ENCODE results near the gene RARG. TPM values are rescaled to one million over a fixed set of nuclear protein-coding genes. Genes with fewer than 3 reads are reported as not detected.
"Not testable (repeated sequence)": the region's sequence is repeated elsewhere in the genome, so short reads cannot be mapped to it uniquely, and the experiment has no call there.

The RARG gene
- total RNA-seq, 1 donor from 2014 or later = 21.7 TPM

GRCh38 chr12:53166837-53167236 is 65.2 kb downstream of the RARG start:
- Mint-ChIP-seq H3K36me3 (ENCODE audit: low read depth) (peaks cover 17% of the 10 kb centered on the region), H3K27me3 (ENCODE audit: low read depth) (no peaks in the 10 kb centered on the region), H3K4me3 (ENCODE audit: unreplicated experiment) (no peak overlapping the region), H3K9me3 (ENCODE audit: low read depth) (no peaks in the 10 kb centered on the region), H3K4me1 (ENCODE audit: low read depth) (peaks cover 5% of the 10 kb centered on the region), H3K27ac (ENCODE audit: unreplicated experiment) (no peak overlapping the region)
- DNase-seq (ENCODE audit: low spot score) = no peak
- TF ChIP-seq, protein P1, sequence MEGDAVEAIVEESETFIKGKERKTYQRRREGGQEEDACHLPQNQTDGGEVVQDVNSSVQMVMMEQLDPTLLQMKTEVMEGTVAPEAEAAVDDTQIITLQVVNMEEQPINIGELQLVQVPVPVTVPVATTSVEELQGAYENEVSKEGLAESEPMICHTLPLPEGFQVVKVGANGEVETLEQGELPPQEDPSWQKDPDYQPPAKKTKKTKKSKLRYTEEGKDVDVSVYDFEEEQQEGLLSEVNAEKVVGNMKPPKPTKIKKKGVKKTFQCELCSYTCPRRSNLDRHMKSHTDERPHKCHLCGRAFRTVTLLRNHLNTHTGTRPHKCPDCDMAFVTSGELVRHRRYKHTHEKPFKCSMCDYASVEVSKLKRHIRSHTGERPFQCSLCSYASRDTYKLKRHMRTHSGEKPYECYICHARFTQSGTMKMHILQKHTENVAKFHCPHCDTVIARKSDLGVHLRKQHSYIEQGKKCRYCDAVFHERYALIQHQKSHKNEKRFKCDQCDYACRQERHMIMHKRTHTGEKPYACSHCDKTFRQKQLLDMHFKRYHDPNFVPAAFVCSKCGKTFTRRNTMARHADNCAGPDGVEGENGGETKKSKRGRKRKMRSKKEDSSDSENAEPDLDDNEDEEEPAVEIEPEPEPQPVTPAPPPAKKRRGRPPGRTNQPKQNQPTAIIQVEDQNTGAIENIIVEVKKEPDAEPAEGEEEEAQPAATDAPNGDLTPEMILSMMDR (IDR thresholded peaks at IDR 0.05) = no peak

GRCh38 chr12:53163008-53163407 is 69.0 kb downstream of the RARG start:
- H3K9me3 Mint-ChIP-seq (ENCODE audit: low read depth); H3K4me3 Mint-ChIP-seq (ENCODE audit: unreplicated experiment); H3K27ac Mint-ChIP-seq (ENCODE audit: unreplicated experiment); DNase-seq (ENCODE audit: low spot score); H3K4me1 Mint-ChIP-seq (ENCODE audit: low read depth); H3K27me3 Mint-ChIP-seq (ENCODE audit: low read depth): not testable (repeated sequence)
- H3K36me3 Mint-ChIP-seq (ENCODE audit: low read depth) = peaks cover 10% of the 10 kb centered on the region

GRCh38 chr12:53161119-53161911 is 70.7 kb downstream of the RARG start:
- H3K27ac Mint-ChIP-seq (ENCODE audit: unreplicated experiment) = no peak overlapping the region

DNA sequence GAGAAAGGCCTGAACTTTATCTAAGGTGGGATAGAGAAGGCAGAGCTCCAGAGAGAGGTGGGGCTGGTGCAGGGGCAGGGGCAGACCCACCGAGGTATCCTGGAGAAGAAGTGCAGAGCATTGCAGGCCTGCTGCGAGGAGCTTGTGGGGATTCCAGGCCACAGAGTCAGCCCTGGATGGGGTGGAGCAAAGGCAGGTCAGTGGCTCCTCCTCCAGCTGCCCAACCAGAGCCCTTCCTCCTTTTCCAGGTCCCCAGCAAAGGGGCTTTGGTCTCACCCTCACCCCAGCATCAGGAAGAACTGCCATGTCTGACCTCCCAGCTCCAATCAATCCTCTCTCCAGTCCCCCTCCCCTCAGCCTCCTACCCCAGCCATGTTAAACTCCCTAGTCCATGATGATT is 71.3 kb downstream of the RARG start:
- H3K4me1 Mint-ChIP-seq (ENCODE audit: low read depth) = peaks cover 8% of the 10 kb centered on the region
- DNase-seq (ENCODE audit: low spot score) = no peak
- no peak overlapping the region for H3K27ac Mint-ChIP-seq (ENCODE audit: unreplicated experiment)
- H3K36me3 Mint-ChIP-seq (ENCODE audit: low read depth) = peaks cover 5% of the 10 kb centered on the region
- H3K27me3 Mint-ChIP-seq (ENCODE audit: low read depth) = no peaks in the 10 kb centered on the region
- no peak overlapping the region for H3K4me3 Mint-ChIP-seq (ENCODE audit: unreplicated experiment)
- H3K9me3 Mint-ChIP-seq (ENCODE audit: low read depth) = no peaks in the 10 kb centered on the region
- TF ChIP-seq, protein P1 (IDR thresholded peaks at IDR 0.05) = no peak

More at GRCh38 chr12:53161119-53161911, 70.7 kb downstream of the RARG start:
- Mint-ChIP-seq H3K4me3 (ENCODE audit: unreplicated experiment) (no peak overlapping the region), H3K27me3 (ENCODE audit: low read depth) (no peaks in the 10 kb centered on the region), H3K4me1 (ENCODE audit: low read depth) (peaks cover 6% of the 10 kb centered on the region), H3K36me3 (ENCODE audit: low read depth) (peaks cover 7% of the 10 kb centered on the region), H3K9me3 (ENCODE audit: low read depth) (no peaks in the 10 kb centered on the region)
- TF ChIP-seq, protein P1 (IDR thresholded peaks at IDR 0.05) = no peak
- no peak for DNase-seq (ENCODE audit: low spot score)

Other genes with a start within 250 kb of the RARG start
- gene EIF4B, start 225.8 kb downstream of the RARG start, total RNA-seq = 270 to 336 TPM (median 323 TPM) in 3 replicates
- gene TNS2, start 182.1 kb downstream of the RARG start, total RNA-seq = 104 to 107 TPM (median 105 TPM) in 3 replicates
- gene SPRYD3, start 152.8 kb downstream of the RARG start, total RNA-seq = 37.1 to 40.2 TPM (median 38.5 TPM) in 3 replicates
- gene IGFBP6, start 134.5 kb downstream of the RARG start, total RNA-seq = 7.0 to 10.0 TPM (median 8.9 TPM) in 3 replicates
- gene SOAT2, start 128.7 kb downstream of the RARG start, total RNA-seq = not detected in 3 replicates
- 27.3 to 36.7 TPM (median 28.0 TPM) in 3 replicates for gene ZNF740, start 51.5 kb downstream of the RARG start, total RNA-seq
- 24.3 to 34.6 TPM (median 27.1 TPM) in 3 replicates for gene CSAD, start 51.3 kb downstream of the RARG start, total RNA-seq
- gene ITGB7, start 25.0 kb downstream of the RARG start, total RNA-seq = 0.37 to 0.46 TPM in 2 of 3 replicates, not detected in the other
- gene ESPL1, start 36.1 kb upstream of the RARG start, total RNA-seq = 4.0 to 5.5 TPM (median 4.8 TPM) in 3 replicates
- gene PFDN5, start 63.3 kb upstream of the RARG start, total RNA-seq = 266 to 309 TPM (median 274 TPM) in 3 replicates
- 44.1 to 47.0 TPM (median 47.0 TPM) in 3 replicates for gene MYG1, start 67.5 kb upstream of the RARG start, total RNA-seq
- 48.6 to 71.1 TPM (median 52.8 TPM) in 3 replicates for gene AAAS, start 89.4 kb upstream of the RARG start, total RNA-seq
- not detected in 3 replicates for gene SP7, start 104.1 kb upstream of the RARG start, total RNA-seq
- gene SP1, start 148.0 kb upstream of the RARG start, total RNA-seq = 57.1 to 59.7 TPM (median 59.0 TPM) in 3 replicates
- gene AMHR2, start 191.6 kb upstream of the RARG start, total RNA-seq = not detected in 3 replicates
- gene PRR13, start 209.5 kb upstream of the RARG start, total RNA-seq = 96.2 to 110 TPM (median 102 TPM) in 3 replicates
- gene PCBP2, start 219.9 kb upstream of the RARG start, total RNA-seq = 601 to 638 TPM (median 611 TPM) in 3 replicates

Measured in chondrocyte (in vitro differentiated cells).